ENCODE data around the gene SEMA3F. TPM values are rescaled to one million over a fixed set of nuclear protein-coding genes. Genes with fewer than 3 reads are reported as not detected.

Gene SEMA3F
- total RNA-seq, 3 donors from 2014 or later: 0.19 to 0.24 (median 0.23) TPM

- ATAC-seq: no peak
- no peaks in the 10 kb centered on the region for H3K9me3 Mint-ChIP-seq
- H3K4me3 Mint-ChIP-seq: no peak overlapping the region
- no peak for DNase-seq
- H3K4me1 Mint-ChIP-seq (ENCODE audit: low read depth): peaks cover 2% of the 10 kb centered on the region
- peaks cover 2% of the 10 kb centered on the region for H3K36me3 Mint-ChIP-seq (ENCODE audit: insufficient read depth)
- no peaks in the 10 kb centered on the region for H3K27me3 Mint-ChIP-seq (ENCODE audit: low read depth)
Measured at GRCh38 chr3:50125541-50126286, 29.4 kb upstream of the SEMA3F start.

- DNase-seq (no peak), ATAC-seq (no peak)
- Mint-ChIP-seq H3K27me3 (ENCODE audit: low read depth) (no peaks in the 10 kb centered on the region), H3K4me1 (ENCODE audit: low read depth) (peaks cover 2% of the 10 kb centered on the region), H3K4me3 (no peak overlapping the region), H3K9me3 (no peaks in the 10 kb centered on the region), H3K36me3 (ENCODE audit: insufficient read depth) (peaks cover 2% of the 10 kb centered on the region)
Measured at GRCh38 chr3:50126287-50127211, 28.6 kb upstream of the SEMA3F start.

GRCh38 chr3:50127251-50127691, 27.9 kb upstream of the SEMA3F start:
- Mint-ChIP-seq H3K4me1 (ENCODE audit: low read depth) (peaks cover 1% of the 10 kb centered on the region), H3K9me3 (no peaks in the 10 kb centered on the region), H3K36me3 (ENCODE audit: insufficient read depth) (peaks cover 2% of the 10 kb centered on the region), H3K4me3 (no peak overlapping the region), H3K27me3 (ENCODE audit: low read depth) (no peaks in the 10 kb centered on the region)
- ATAC-seq (no peak), DNase-seq (no peak)

- Mint-ChIP-seq H3K36me3 (ENCODE audit: insufficient read depth) (peaks cover 2% of the 10 kb centered on the region), H3K9me3 (no peaks in the 10 kb centered on the region), H3K4me3 (no peak overlapping the region), H3K27me3 (ENCODE audit: low read depth) (peaks cover 2% of the 10 kb centered on the region), H3K4me1 (ENCODE audit: low read depth) (no peaks in the 10 kb centered on the region)
- DNase-seq (no peak), ATAC-seq (no peak)
Measured at GRCh38 chr3:50128001-50128400, 27.1 kb upstream of the SEMA3F start.

- H3K4me1 Mint-ChIP-seq (ENCODE audit: low read depth): no peaks in the 10 kb centered on the region
- peaks cover 3% of the 10 kb centered on the region for H3K27me3 Mint-ChIP-seq (ENCODE audit: low read depth)
- no peak overlapping the region for H3K4me3 Mint-ChIP-seq
- DNase-seq: no peak
- ATAC-seq: no peak
- H3K9me3 Mint-ChIP-seq: no peaks in the 10 kb centered on the region
- H3K36me3 Mint-ChIP-seq (ENCODE audit: insufficient read depth): no peaks in the 10 kb centered on the region
Measured at GRCh38 chr3:50130436-50130835, 24.7 kb upstream of the SEMA3F start.

- no peak for DNase-seq
- peaks cover 3% of the 10 kb centered on the region for H3K27me3 Mint-ChIP-seq (ENCODE audit: low read depth)
- no peak overlapping the region for H3K4me3 Mint-ChIP-seq
- no peaks in the 10 kb centered on the region for H3K36me3 Mint-ChIP-seq (ENCODE audit: insufficient read depth)
- no peaks in the 10 kb centered on the region for H3K9me3 Mint-ChIP-seq
- ATAC-seq: no peak
- no peaks in the 10 kb centered on the region for H3K4me1 Mint-ChIP-seq (ENCODE audit: low read depth)
Measured at GRCh38 chr3:50132421-50133282, 22.5 kb upstream of the SEMA3F start.

GRCh38 chr3:50133283-50133615, 21.9 kb upstream of the SEMA3F start:
- ATAC-seq: no peak
- Mint-ChIP-seq H3K4me3 (no peak overlapping the region), H3K4me1 (ENCODE audit: low read depth) (no peaks in the 10 kb centered on the region), H3K36me3 (ENCODE audit: insufficient read depth) (no peaks in the 10 kb centered on the region), H3K27me3 (ENCODE audit: low read depth) (peaks cover 3% of the 10 kb centered on the region), H3K9me3 (no peaks in the 10 kb centered on the region)
- no peak for DNase-seq

- Mint-ChIP-seq H3K4me1 (ENCODE audit: low read depth) (peaks cover 6% of the 10 kb centered on the region), H3K36me3 (ENCODE audit: insufficient read depth) (no peaks in the 10 kb centered on the region), H3K4me3 (no peak overlapping the region), H3K9me3 (no peaks in the 10 kb centered on the region), H3K27me3 (ENCODE audit: low read depth) (peaks cover 3% of the 10 kb centered on the region)
- ATAC-seq (no peak), DNase-seq (no peak)
Measured at GRCh38 chr3:50134367-50134766, 20.8 kb upstream of the SEMA3F start.

- peaks cover 6% of the 10 kb centered on the region for H3K4me1 Mint-ChIP-seq (ENCODE audit: low read depth)
- H3K27me3 Mint-ChIP-seq (ENCODE audit: low read depth): peaks cover 3% of the 10 kb centered on the region
- no peaks in the 10 kb centered on the region for H3K36me3 Mint-ChIP-seq (ENCODE audit: insufficient read depth)
- no peaks in the 10 kb centered on the region for H3K9me3 Mint-ChIP-seq
- DNase-seq (no peak), ATAC-seq (no peak)
- H3K4me3 Mint-ChIP-seq: no peak overlapping the region
Measured at GRCh38 chr3:50135964-50136363, 19.2 kb upstream of the SEMA3F start.

GRCh38 chr3:50136714-50137405, 18.3 kb upstream of the SEMA3F start:
- H3K4me1 Mint-ChIP-seq (ENCODE audit: low read depth): peaks cover 6% of the 10 kb centered on the region
- no peak overlapping the region for H3K4me3 Mint-ChIP-seq
- H3K9me3 Mint-ChIP-seq: no peaks in the 10 kb centered on the region
- ATAC-seq (no peak), DNase-seq (no peak)
- peaks cover 3% of the 10 kb centered on the region for H3K27me3 Mint-ChIP-seq (ENCODE audit: low read depth)
- no peaks in the 10 kb centered on the region for H3K36me3 Mint-ChIP-seq (ENCODE audit: insufficient read depth)

- Mint-ChIP-seq H3K9me3 (no peaks in the 10 kb centered on the region), H3K4me3 (no peak overlapping the region), H3K36me3 (ENCODE audit: insufficient read depth) (no peaks in the 10 kb centered on the region), H3K4me1 (ENCODE audit: low read depth) (peaks cover 6% of the 10 kb centered on the region), H3K27me3 (ENCODE audit: low read depth) (peaks cover 3% of the 10 kb centered on the region)
- no peak for ATAC-seq
- no peak for DNase-seq
Measured at GRCh38 chr3:50137531-50137930, 17.6 kb upstream of the SEMA3F start.

GRCh38 chr3:50138266-50139200, 16.6 kb upstream of the SEMA3F start:
- ATAC-seq (no peak), DNase-seq (no peak)
- no peaks in the 10 kb centered on the region for H3K9me3 Mint-ChIP-seq
- no peaks in the 10 kb centered on the region for H3K36me3 Mint-ChIP-seq (ENCODE audit: insufficient read depth)
- no peaks in the 10 kb centered on the region for H3K27me3 Mint-ChIP-seq (ENCODE audit: low read depth)
- H3K4me3 Mint-ChIP-seq: no peak overlapping the region
- H3K4me1 Mint-ChIP-seq (ENCODE audit: low read depth): peaks cover 6% of the 10 kb centered on the region

GRCh38 chr3:50139308-50139707, 15.8 kb upstream of the SEMA3F start:
- Mint-ChIP-seq H3K36me3 (ENCODE audit: insufficient read depth) (no peaks in the 10 kb centered on the region), H3K4me3 (no peak overlapping the region), H3K4me1 (ENCODE audit: low read depth) (peaks cover 6% of the 10 kb centered on the region), H3K9me3 (no peaks in the 10 kb centered on the region), H3K27me3 (ENCODE audit: low read depth) (no peaks in the 10 kb centered on the region)
- ATAC-seq: no peak
- no peak for DNase-seq
